WERI-Rb-1 (cell line): ENCODE measurements around the gene GREM2.
A peak's percentile ranks its signal among the peaks of the same experiment; 100 is the strongest.

Experiments used
- DNase-seq: peaks from one replicate; pipeline ENCODE4 v3.0.0-alpha.2; 2020
- H3K27ac ChIP-seq: fragments of 250-450 bp; sonication (Bioruptor Pico); 2 replicates; pipeline ENCODE4 v1.5.1; 2020; ENCODE audit warnings: mild to moderate bottlenecking, moderate library complexity
- H3K27me3 ChIP-seq: fragments of 250-450 bp; sonication (Bioruptor Pico); 2 replicates; pipeline ENCODE4 v1.5.1; 2021; ENCODE audit warnings: mild to moderate bottlenecking, low read depth, moderate library complexity; ENCODE audit not compliant: insufficient read depth, severe bottlenecking
- H3K36me3 ChIP-seq: fragments of 250-450 bp; sonication (Bioruptor Pico); 2 replicates; pipeline ENCODE4 v1.5.1; 2020; ENCODE audit warnings: mild to moderate bottlenecking, moderate library complexity
- H3K4me3 ChIP-seq: 2 replicates; pipeline ENCODE4 v1.5.1; 2011; ENCODE audit warnings: low read depth, mild to moderate bottlenecking, control low read depth, low read length
- H3K9me3 ChIP-seq: fragments of 250-450 bp; sonication (Bioruptor Pico); 2 replicates; pipeline ENCODE4 v1.5.1; 2021; ENCODE audit warnings: mild to moderate bottlenecking, moderate library complexity; ENCODE audit not compliant: severe bottlenecking
- TF ChIP-seq, protein P1 (sequence below): IDR thresholded peaks from 2 replicates; pipeline ENCODE4 v1.5.1; 2011; ENCODE audit warnings: low read depth, mild to moderate bottlenecking, control low read depth, inconsistent platforms, low read length

The GREM2 gene

DNA sequence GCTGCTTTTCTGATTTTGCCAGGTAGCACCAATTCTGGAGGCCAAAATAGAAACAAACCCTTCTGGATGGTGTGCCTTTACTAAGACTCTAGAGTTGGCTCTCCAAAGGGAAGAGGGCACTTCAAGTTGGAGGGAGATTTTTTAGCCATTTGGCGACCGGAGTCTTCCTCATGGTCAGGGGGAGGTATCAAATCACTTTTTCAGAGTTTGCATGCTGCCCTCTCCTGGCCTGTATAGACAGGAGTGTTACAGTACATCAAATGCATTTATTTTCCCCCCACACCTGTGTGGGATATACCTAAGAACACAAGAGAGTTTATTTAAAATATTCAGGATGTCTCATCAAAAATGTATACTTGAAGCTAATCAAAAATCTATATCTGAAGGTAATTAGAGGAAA, 3.2 kb downstream of the GREM2 start:
- Histone ChIP-seq H3K27me3 (no peaks in the 10 kb centered on the region), H3K9me3 (no peaks in the 10 kb centered on the region), H3K27ac (no peak overlapping the region), H3K36me3 (no peaks in the 10 kb centered on the region), H3K4me3 (no peak overlapping the region)
- TF ChIP-seq, protein P1, sequence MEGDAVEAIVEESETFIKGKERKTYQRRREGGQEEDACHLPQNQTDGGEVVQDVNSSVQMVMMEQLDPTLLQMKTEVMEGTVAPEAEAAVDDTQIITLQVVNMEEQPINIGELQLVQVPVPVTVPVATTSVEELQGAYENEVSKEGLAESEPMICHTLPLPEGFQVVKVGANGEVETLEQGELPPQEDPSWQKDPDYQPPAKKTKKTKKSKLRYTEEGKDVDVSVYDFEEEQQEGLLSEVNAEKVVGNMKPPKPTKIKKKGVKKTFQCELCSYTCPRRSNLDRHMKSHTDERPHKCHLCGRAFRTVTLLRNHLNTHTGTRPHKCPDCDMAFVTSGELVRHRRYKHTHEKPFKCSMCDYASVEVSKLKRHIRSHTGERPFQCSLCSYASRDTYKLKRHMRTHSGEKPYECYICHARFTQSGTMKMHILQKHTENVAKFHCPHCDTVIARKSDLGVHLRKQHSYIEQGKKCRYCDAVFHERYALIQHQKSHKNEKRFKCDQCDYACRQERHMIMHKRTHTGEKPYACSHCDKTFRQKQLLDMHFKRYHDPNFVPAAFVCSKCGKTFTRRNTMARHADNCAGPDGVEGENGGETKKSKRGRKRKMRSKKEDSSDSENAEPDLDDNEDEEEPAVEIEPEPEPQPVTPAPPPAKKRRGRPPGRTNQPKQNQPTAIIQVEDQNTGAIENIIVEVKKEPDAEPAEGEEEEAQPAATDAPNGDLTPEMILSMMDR = peak; percentile 64
- peak; percentile 62 for DNase-seq

DNA sequence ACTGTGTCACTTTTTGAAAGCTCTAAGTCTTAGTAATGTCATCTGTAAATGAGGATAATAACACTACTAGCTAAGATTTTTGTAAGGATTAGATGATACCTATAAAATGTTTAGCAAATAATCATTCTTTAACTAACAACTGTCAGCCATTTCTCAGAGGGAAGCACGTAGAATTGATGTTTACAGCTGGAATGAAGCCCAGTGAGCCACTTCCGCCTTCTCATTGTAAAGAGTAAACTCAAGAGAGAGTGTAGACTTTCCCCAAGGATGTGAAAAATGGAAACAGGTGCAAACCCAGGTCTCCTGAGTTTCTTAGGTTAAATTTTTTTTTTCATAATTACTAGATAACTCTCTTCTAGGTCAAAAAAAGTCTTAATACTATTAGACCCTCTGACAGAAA, 4.9 kb downstream of the GREM2 start:
- H3K27me3 ChIP-seq = no peaks in the 10 kb centered on the region
- no peak for DNase-seq
- no peak overlapping the region for H3K4me3 ChIP-seq
- TF ChIP-seq, protein P1 = no peak
- H3K36me3 ChIP-seq = no peaks in the 10 kb centered on the region
- no peak overlapping the region for H3K27ac ChIP-seq
- no peaks in the 10 kb centered on the region for H3K9me3 ChIP-seq

DNA sequence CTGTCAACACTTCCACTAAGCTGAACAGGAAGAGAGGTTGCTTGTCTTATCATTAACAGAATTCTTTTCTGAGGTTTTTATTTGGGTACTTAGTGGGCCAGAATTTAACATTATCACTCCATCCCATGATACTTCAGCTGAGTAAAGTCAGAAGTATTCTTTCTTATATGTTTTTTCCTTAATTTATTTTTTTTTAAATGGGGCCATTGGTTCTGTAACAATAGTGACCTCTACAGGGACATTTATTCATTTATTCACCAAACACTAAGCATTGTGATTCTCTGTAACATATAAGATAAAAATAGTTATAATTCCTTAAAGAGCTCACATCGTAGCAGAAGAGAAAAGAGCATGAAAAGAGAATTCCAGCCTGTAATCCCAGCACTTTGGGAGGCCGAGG, 9.8 kb downstream of the GREM2 start:
- Histone ChIP-seq H3K36me3 (no peaks in the 10 kb centered on the region), H3K9me3 (no peaks in the 10 kb centered on the region), H3K4me3 (no peak overlapping the region), H3K27ac (no peak overlapping the region), H3K27me3 (no peaks in the 10 kb centered on the region)
- TF ChIP-seq, protein P1 = no peak
- DNase-seq = no peak

DNA sequence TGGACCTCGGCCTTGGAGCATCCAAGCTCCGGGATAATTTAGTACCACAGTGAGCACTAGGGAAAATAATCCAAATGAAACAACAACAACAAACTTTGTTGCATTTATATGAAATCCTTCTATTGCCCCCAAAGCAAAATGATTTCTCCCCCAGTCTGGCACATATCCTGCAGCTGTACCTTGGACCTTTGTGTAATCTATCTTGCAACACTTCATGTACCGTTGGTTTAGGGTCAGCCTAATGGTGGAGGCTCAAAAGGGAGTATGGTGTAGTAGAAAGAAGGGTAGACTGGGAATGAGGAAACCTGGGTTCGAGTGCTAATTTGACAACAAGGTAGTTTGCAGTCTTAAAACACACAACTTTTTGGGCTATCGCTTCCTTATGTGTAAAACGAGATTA, 12.1 kb downstream of the GREM2 start:
- no peaks in the 10 kb centered on the region for H3K36me3 ChIP-seq
- H3K27ac ChIP-seq = no peak overlapping the region
- H3K27me3 ChIP-seq = no peaks in the 10 kb centered on the region
- no peak for DNase-seq
- no peaks in the 10 kb centered on the region for H3K9me3 ChIP-seq
- H3K4me3 ChIP-seq = no peak overlapping the region
- TF ChIP-seq, protein P1 = no peak

DNA sequence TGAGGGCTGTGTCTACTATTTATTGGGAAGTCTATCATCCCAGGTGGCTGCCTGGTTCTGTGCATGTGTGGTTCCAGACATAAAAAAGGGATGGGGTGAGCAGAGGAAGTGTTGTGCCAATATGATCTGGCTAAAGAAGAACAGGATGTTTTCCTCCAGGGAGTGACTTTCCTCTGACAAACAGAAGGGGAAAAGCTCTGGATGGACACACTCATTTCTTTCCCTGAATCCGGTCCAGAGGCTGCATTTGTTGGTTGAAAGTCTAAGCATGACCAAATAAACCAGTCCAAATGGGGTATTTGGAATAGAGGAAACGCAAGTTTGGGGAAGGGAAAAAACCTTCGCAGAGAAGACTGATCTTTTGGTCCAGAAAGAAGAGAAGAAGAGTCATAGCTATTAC, 12.7 kb downstream of the GREM2 start:
- DNase-seq = no peak
- H3K27ac ChIP-seq = no peak overlapping the region
- H3K4me3 ChIP-seq = no peak overlapping the region
- no peaks in the 10 kb centered on the region for H3K36me3 ChIP-seq
- no peaks in the 10 kb centered on the region for H3K9me3 ChIP-seq
- H3K27me3 ChIP-seq = no peaks in the 10 kb centered on the region
- TF ChIP-seq, protein P1 = no peak

DNA sequence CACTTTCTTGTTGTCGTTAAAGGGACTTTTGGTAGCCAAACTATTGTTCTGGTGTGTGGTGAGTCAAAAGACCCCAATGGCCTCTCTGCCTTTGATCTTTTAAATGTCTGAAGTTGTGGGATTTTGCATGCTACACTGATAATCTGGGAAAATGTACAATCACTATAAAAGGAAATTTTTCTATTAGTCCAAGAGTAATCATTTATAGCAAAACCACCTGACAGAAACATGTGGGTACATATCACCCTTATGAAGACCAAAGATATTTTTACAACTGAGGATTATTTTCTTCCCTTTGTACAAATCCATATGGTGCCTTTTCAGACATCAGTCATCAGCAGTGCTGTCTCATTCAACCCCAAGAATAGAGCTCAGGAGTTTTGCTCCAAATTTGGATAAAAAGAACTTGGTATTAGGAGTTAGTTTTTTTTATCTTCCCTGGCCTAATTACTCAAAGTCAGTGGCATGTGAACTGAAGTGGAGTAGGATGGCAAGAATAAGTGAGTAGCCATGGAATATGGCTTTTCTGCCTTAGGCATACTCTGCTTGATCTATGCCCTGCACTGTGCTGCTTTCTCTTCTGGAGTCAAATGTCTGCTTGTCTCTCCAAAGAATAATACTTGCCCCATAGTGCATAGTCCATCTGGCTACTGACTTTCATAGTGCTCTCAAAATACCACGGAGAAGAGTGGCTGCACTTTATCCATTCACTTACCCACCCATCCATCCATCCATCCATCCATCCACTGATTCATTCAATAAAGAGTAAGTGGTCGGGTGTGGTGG, 13.5 kb downstream of the GREM2 start:
- H3K27ac ChIP-seq = no peak overlapping the region
- H3K9me3 ChIP-seq = no peaks in the 10 kb centered on the region
- H3K27me3 ChIP-seq = no peaks in the 10 kb centered on the region
- H3K4me3 ChIP-seq = no peak overlapping the region
- TF ChIP-seq, protein P1 = no peak
- H3K36me3 ChIP-seq = no peaks in the 10 kb centered on the region
- no peak for DNase-seq
